Measurements from ENCODE around the gene KCNIP3.

KCNIP3 gene

DNA sequence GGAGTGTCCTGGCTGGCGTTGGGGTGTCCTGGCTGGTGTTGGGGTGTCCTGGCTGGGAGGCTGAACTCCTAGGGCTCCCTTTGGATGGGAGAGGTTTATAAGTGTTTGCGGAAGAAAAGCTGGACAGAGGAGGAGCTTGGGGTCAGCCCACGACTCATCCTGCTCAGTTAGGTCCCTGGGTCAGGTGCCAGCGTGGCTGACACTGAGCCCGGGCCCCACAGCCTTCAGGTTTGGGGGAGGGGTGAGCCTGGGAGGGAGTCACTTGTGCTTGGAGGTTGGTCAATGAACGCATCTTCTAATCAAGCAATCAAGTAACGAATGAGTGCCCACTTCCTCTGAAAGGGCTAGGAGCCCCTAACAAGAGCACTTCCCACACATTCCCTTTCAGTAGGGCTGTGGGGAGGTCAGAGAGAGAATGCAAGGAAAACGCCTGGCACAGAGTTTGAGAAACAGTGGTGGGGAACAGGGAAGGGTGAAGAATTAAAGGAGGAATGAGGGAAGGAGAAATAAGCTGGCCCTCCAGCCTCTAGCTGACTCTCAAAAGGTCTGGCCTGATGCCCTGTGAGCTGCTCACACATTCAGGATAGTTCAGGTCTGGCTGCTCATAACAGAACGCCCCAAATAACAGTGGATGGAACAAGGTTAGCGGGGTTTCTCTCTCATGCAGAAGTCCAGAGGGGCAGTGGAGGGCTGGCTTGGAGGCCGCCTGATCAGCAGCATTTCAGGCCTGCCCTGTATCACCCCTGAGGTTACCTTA is 670 bp downstream of the KCNIP3 start:
- DNase-seq, result no peak

DNA sequence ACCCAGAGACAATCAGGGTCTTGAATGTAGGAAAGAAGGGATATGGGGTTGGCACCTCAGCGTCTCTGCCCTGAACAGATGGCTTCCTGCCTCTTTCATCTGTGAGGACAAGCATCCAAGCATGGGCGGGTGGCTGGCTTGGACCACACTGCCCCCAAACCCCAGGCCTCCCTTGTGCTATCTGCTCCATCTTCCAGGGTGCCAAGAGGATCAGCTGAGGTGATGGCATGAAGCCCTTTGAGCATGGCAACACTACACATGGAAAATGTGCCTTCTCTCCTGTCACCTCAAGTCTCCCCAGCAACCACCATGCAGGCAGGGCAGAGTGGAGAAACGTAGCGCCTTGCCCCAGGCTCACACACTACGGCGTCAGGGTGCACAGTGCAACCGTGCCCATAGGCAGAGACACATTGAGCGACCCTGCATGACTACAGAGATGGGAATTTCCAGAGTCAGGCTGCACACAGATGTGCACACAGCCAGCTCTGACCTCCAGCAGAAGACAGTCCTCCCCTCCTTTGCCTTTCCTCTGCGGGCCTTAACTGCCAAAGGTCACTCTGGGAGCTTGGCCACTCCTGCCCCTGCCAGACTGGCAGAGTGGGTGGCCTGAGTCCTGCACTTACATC is 1.5 kb downstream of the KCNIP3 start:
- DNase-seq, result no peak

DNA sequence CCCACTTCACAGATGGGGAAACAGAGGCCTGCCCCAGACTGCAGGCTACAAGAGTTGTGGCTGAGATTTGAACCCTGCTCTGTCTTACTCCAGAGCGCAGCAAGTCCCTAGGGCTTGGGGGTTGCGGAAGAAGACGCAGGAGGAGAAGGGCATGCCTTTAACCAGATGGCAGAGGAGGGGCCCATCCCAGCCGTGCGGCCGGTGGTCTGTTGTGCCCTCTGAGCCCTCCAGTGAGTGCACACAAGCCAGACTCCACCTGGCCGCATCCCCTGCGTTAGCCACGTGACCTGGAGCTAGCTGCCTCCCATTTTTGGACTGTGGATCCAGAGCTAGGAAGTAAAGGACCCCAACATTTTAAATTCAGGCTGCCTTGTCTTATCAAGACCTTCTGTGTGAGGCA is 2.8 kb downstream of the KCNIP3 start:
- DNase-seq, result no peak

DNA sequence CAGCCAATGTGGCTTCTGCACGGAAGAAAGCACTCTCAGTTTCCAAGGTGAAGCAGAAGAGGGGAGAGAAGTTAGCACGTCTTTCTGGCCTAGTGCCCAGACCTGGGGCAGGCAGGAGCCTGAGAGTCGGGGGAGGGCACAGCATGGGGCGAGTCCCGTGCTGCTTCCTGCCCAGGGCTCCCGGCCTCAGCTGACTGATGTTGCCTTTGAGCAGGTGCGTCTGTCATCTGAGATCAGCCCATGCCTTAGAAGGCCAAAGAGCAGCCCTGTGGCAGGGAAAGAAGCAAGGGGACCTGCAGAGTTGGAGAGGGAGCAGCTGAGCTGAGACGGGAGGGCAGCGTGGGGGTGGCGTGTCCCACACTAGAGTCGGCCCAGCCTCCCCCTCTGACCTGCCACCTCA is 3.3 kb downstream of the KCNIP3 start:
- DNase-seq, result no peak

DNA sequence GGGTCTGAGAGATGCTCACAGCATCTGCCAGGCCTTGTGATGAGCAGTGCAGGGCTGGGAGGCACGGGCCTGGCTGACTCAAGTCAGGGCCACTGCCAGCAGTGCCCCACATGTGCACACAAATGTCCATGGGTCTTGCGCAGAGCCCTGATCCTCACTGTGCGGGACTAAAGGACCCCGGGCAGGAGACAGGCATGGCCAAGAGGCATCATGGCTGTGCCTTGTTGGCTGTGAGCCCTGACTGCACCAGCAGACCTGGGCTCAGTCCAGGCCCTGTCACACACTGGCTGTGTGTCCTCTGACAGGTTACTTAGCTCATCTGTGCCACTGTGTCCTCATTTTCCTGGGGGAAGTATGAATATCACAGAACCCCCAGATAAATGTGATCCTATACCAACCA is 4.0 kb downstream of the KCNIP3 start:
- DNase-seq, result no peak

DNA sequence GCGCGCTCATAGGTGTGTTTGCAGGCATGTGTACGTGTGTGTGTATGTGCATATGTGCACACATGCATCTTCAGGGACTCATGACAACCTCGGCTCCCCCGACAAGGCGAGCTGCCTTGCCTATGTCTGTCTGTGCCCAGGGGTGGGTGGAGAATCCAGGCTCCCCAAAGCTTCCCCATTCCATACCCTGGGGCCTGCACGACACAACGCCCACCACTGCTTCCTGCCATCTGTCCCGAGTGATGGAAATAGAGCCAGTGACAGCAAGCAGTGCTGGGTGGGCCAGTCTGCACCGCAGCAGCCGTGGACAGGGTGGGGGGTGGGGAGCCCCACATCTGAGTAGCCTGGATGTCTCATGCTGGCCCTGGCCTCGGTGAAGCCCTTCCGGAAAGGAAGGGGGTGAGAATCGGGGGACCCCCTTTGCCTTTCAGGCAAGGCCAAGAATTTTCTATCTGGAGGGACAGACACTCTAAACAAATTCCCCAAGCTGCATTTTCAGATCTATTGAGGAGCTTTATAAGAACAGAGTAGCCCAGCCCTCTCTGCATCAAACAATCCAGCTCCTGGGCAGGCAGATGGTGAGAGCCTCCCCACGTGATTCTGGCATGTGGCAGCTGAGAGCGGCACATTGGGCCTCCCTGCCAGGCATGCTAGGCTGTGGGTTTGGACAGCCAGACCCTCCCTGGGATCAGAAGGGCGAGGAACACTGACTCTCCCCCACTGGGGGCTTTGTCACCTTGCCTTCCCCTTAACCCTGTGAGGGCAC is 4.9 kb downstream of the KCNIP3 start:
- DNase-seq, result no peak

DNA sequence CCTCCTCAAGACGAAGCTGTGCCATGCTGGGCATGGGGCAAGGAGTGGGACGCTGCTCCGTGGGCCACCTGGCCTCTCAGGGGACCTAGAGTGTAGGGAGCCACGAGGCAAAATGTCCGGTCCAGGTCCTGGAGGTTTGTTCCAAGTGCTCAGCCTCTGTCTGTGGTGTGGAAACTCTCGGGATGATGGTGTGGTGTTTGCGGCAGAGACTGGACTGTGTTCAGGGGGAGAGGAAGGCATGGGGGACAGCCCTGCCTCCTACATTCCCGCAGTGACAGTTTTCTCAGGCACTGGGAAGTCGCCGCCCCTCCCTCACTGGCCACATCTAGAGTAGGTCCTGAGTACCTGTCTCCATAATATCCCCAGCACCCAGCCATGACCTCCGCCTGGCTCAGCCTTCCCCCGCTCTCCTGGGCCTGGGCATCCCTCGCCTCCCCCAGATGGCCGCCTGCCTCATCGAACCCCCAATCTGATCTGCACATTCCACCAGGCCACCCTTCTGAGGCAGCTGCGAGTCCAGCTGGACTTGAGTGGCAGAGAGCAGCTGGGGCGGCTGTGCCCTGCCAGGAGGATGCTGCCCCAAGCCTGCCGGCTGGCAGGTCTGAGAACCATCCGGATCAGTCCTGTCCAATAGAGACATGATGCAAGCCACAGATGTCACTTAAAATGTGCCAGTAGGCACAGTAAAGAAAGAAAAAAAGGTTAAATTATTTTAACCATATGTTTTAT is 6.2 kb downstream of the KCNIP3 start:
- DNase-seq, result no peak

DNA sequence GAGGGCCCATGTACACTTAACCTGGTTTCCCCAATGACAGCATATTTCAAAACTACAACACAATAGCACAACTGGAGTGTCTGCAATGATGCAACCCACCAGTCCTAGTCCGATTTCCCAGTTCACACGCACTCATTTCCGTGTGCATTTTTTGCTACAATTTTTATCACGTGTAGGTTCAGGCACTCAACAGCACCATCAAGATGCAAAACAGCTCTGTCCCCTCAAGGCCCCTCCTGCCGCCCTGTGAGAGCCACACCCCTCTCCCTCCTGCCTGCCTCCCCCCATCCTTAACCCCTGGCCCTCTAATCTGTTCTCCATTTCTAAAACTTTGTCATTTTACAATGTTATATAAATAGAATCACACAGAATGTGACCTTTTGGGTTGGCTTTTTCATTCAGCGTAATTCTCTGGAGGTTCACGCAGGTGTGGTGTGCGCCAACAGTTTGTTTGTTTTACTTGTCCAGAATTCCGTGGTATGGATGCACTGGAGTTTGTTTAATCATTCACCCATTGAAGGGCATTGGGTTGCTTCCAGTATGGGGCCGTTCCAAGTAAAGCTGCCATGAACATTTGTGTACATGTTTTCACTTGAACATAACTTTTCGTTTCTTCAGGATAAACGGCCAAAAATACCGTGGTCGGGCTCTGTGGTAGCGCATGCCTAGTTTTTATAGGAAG is 8.4 kb downstream of the KCNIP3 start:
- DNase-seq, result no peak

DNA sequence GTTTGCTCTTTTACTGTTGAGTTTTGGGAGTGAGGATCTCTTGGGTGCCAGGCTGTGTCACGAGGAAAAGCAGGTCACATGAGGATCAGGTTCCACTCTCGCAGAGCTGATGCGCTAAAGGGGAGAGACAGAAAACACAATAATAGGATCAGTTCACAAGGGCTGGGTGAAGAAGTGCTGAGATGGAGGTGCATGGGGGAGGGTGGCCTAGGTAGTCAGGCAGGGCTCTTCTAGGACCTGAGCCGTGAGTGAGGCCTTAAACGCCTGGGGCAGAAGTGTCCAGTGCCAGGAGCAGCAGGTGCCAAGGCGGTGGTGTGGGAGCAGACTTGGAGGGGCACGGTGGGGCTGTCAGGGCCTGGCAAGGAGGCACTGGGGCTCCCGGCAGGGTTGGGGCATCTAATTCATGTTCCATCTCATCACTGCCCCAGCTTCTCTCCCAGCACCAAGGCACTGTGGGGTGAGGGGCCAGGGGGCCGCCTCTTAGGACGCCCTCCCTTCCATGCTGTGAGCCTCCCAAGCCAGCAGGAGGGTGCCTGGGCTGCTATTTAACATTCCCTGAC is 9.3 kb downstream of the KCNIP3 start:
- no peak for DNase-seq

DNA sequence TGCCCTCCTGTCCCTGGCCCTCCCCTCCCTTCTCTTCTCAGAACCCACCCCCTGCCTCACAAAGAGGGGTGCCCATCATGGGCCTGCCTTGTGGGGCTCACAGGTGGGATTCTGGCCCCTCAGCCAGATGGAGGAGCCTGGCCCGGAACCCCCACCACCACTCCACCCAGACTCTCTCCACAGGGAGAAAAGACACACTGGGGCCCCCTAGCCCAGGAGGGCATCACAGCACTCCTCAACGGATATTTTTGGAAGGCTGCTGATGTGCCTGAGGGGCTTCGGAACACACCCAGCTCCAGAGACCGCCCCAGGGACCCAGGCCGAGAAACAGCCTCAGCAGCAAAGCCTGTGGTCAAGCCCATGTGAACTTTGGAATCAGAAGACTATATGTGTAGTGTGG is 9.9 kb downstream of the KCNIP3 start:
- DNase-seq, result no peak

DNA sequence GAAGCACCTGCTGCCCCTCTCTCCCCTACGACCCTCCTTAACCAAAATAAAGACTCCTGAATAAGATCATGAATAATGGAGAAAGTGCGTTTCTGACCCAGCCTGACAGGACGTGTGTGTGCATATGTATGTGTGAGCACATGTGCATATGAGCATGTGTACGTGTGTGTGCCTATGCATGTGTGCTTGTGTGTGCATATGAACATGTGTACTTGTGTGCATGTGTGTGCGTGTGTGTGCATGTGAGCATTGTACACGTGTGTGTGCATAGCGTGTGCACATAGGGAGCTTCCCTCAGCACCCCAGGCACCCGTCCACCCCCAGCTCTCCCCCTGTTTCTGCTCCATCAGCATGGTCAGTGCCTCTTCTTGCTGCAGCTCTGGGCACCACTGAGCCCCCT is 10.7 kb downstream of the KCNIP3 start:
- DNase-seq, result no peak

DNA sequence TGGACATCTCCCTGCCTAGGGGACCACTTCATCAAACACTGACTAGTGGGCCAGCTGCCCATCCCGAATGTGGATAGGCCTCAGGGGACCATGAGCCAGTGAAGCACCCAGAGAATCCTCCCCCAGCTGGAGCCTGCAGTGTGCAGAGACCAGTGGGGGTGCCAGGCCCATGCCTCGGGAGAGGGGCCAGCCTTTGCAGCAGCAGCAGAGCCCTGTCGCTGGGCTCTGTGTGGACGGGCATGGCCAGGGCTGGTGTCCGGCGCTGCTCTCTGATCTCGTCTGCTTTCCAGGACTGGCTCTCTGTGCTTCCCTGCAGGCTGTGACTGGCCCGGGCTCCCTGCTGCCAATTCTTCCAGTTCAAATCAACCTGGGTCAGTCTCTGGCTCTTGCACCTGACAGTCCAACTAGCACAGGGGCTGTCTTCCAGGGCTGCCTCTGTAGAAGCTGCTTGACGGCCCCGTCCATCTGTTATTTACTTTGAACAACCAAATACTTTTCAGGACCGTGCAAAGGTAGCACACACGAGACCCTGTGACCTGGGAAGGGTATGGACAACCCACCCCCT is 11.4 kb downstream of the KCNIP3 start:
- no peak for DNase-seq

DNA sequence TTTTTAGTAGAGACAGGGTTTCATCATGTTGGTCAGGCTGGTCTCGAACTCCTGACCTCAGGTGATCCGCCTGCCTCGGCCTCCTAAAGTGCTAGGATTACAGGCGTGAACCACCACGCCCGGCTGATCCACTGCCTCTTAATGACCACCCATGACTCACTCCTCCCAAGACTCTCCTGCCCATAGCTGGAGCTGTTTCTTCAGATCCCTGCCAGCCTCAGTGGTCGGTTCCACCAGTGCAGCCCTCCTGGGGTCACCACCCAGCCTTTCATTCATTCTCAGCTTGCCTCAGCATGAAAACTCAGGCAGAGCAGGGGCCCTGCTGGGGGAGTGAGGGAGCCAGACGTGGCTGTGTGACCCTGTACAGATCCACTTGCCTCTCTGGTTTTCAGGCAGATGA is 12.5 kb downstream of the KCNIP3 start:
- DNase-seq, result no peak

DNA sequence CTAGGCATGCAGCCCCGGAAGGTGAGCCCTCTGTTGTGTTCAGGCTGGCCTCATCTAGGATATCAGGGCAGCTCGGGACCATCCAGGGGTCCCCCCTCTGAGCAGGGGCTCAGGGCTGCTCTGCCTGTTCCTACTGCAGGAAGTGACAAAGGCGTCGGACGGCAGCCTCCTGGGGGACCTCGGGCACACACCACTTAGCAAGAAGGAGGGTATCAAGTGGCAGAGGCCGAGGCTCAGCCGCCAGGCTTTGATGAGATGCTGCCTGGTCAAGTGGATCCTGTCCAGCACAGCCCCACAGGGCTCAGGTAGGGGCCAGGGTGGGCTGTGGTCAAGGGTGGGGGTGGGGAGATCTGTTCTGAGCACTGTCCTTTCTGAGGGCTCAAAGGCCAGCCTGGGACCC is 13.1 kb downstream of the KCNIP3 start:
- DNase-seq, result no peak

DNA sequence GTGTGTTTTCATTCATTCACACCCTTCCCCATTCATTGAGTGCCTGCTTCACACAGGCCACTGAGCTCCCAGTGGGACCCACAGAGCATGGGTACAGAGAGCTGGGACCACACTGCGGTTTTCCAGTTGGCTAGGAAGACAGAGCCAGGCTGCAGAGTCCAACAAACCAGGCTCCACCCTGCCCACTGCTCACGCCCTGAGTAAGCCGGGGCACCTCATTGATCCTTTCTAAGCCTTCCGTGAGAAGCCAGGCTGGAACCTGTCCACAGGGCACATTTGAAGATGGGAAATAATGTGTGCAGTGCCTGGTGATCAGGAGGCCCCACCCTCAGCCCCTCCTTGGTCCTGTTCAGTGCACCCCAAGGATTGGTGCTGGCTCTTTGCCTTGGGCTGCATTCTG is 13.5 kb downstream of the KCNIP3 start:
- no peak for DNase-seq

DNA sequence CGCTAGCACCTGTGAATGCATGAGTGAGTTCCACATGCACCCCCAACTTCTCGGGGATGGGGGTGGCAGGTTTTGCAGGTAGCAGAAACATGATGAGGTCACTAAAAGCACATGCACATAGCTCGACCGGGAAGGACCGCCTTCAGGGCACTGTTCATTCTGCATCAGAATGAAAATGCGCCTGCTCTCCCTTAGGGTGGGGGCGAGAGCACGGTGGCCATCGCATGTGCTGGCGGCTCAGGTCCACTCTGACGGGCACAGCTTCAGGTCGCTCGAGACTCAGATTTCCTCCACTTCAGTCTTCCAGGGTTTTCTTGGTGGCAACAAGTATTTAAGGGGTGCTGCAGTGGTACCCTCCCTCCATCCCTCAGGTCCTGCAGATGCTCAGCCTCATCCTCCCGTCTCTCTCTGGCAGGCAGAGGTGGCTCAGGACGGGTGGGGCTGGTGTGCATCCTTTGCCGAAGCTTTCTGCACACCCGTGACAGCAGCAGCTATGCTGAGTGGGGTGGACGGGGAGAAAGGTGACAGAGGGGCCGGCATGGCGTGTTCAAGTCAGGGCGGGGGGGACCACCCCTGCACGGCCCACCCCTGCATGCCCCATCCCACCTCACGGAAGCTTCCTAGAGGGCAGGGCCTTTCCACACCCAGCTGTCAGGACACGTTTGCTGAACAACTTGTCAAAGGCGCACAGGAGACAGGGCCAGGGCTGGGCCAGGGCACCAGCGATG is 14.8 kb downstream of the KCNIP3 start:
- DNase-seq, result no peak

DNA sequence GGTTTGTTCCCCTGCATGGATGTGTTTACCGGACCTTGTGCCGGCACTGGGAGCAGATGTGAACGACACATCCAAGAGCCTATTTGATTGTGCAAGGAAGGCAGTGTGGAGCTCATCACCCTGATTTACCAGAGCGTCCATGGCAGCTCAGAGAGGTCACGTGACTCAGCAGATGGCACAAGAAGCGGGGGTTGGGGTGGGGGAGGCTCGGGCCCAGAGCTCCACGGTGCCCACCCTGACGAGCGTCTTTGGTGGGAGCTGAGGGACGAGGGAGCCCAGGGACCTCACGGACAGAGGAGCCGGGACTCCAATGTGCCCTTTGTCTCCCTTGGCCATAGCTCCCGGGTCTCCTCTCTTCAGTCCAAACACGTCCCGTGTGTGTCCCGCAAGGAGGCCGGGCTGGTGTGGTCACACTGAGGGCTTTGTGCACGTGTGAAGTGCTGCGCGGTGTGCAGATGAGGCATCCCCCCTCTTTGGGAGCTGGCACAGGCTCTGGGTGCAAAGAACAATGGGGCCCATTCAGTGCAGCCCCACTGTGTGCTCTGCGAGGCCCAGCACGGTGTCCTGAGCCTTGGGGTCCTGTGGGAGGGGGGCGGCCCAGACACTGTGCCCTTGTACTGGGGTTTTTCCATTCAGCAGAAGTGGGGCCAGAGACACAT is 15.5 kb downstream of the KCNIP3 start:
- no peak for DNase-seq

DNA sequence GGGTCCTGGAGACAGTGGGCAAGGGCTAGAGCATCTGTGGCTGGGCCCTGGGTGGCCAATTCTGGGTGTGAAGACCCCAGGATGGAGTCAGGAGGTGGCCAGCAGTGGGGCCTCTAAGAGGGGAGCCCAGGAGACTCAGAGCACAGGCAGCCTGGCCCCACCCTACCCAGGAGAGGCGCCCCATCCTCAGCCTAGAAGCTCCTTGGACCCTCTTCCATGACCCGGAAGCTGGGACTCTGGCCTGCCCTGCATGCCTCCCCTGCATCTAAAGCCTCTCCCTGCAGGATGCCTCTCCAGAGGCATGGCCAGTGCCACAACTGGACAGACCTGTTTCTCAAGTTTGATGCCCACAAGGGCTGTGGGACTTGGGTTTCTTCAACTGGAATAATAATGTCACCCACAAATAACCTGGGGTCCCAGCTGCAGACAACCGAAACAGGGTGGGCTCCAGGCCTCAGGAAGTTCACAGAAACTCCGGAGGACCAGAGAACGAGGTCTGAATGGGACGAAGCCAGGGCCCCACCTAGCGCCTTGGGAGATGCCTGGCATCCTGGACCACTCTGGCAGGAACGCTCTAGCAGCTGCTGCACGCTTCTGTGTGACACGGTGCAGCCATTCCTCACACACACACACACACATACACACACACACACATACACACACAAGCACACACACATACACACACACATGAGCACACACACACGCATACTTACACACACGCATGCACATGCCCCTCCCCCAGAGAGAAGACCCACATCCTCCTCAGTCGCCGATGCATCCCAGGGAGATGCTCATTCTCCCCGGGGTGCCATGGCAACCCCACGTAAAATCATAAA is 16.4 kb downstream of the KCNIP3 start:
- no peak for DNase-seq

DNA sequence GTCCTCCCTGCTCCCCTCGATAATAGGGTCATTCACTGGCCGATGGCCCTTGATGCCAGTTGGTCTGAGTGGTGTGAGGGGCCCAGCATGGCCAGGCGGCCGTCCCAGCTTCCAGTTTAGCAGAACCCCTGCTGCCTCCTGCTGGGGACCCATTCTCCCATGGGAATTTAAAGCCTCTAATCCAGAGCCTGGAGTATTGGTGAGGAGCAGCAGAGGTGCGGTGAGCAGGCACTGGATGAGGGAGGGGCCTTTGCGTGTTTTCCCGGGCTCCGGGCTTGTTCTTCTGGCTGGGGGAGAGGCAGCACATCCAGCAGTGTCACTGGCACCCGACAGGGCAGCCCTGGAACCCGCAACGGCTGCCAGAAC is 17.4 kb downstream of the KCNIP3 start:
- DNase-seq, result no peak
